Hepatocyte (in vitro differentiated cells): ENCODE results near the gene ZNF865. TPM values are rescaled to one million over a fixed set of nuclear protein-coding genes. Genes with fewer than 3 reads are reported as not detected.
A peak's percentile ranks its signal among the peaks of the same experiment; 100 is the strongest.

Source experiments
- DNase-seq: peaks from one replicate; pipeline ENCODE4 v3.0.0-alpha.2; 2016; ENCODE audit warnings: low spot score
- H2AFZ ChIP-seq: fragments of 200-600 bp; sonication (generic); 2 replicates; pipeline ENCODE4 v1.6.0; 2016; ENCODE audit warnings: antibody characterized with exemption, mild to moderate bottlenecking
- H3K27ac ChIP-seq: fragments of 200-600 bp; sonication (generic); 2 replicates; pipeline ENCODE4 v1.5.1; 2016; ENCODE audit warnings: mild to moderate bottlenecking
- H3K27me3 ChIP-seq: fragments of 200-600 bp; sonication (generic); 2 replicates; pipeline ENCODE4 v1.6.1; 2016
- H3K36me3 ChIP-seq: fragments of 200-600 bp; sonication (generic); replicated peaks from 2 replicates; pipeline ENCODE4 v1.5.1; 2016; ENCODE audit warnings: low read depth; ENCODE audit not compliant: insufficient read depth
- H3K4me1 ChIP-seq: fragments of 200-600 bp; sonication (generic); 2 replicates; pipeline ENCODE4 v1.5.1; 2016; ENCODE audit warnings: mild to moderate bottlenecking, moderate library complexity; ENCODE audit not compliant: insufficient read depth
- H3K4me2 ChIP-seq: fragments of 200-600 bp; sonication (generic); 2 replicates; pipeline ENCODE4 v1.6.0; 2016
- H3K4me3 ChIP-seq: fragments of 200-600 bp; sonication (generic); 2 replicates; pipeline ENCODE4 v1.5.1; 2016; ENCODE audit warnings: mild to moderate bottlenecking
- H3K79me2 ChIP-seq: fragments of 200-600 bp; sonication (generic); 2 replicates; pipeline ENCODE4 v1.6.0; 2017; ENCODE audit warnings: mild to moderate bottlenecking
- H3K9me2 ChIP-seq: fragments of 200-600 bp; sonication (generic); replicated peaks from 2 replicates; pipeline ENCODE4 v1.6.0; 2017; ENCODE audit warnings: mild to moderate bottlenecking; ENCODE audit not compliant: insufficient read depth
- H3K9me3 ChIP-seq: fragments of 200-600 bp; sonication (generic); 2 replicates; pipeline ENCODE4 v1.5.1; 2016; ENCODE audit warnings: low read depth, mild to moderate bottlenecking
- H4K20me1 ChIP-seq: fragments of 200-600 bp; sonication (generic); 2 replicates; pipeline ENCODE4 v1.6.0; 2016; ENCODE audit warnings: mild to moderate bottlenecking; ENCODE audit not compliant: insufficient read depth, poor library complexity, severe bottlenecking
- CTCF ChIP-seq: fragments of 200-600 bp; sonication (generic); IDR thresholded peaks from 2 replicates; pipeline ENCODE4 v1.5.1; 2016; ENCODE audit warnings: antibody characterized with exemption, mild to moderate bottlenecking; ENCODE audit not compliant: poor library complexity
- EZH2 ChIP-seq: fragments of 200-600 bp; sonication (generic); IDR thresholded peaks from 2 replicates; pipeline ENCODE4 v1.6.1; 2016; ENCODE audit warnings: antibody characterized with exemption, mild to moderate bottlenecking, borderline replicate concordance
- EZH2phosphoT487 ChIP-seq: fragments of 200-600 bp; sonication (generic); IDR thresholded peaks from one replicate; pipeline ENCODE4 v1.6.1; 2018; ENCODE audit warnings: antibody characterized with exemption, mild to moderate bottlenecking, low read depth, moderate library complexity; ENCODE audit not compliant: unreplicated experiment, severe bottlenecking
- WGBS: methylation state at CpG from one replicate; pipeline ENCODE4 v1.1.6; 2016; ENCODE audit warnings: low lambda C conversion rate; ENCODE audit errors: missing lambda C conversion rate; 5-methylcytosine and 5-hydroxymethylcytosine counted together
- polyA plus RNA-seq: library from polyadenylated mRNA; unstranded; fragments of >200 nt; fragmentation: Nextera tagmentation; extraction: Ambion mirVana; gene quantifications from 2 replicates; pipeline ENCODE4 v1.2.1, GENCODE V29; 2016
- total RNA-seq: library from RNA; depleted of rRNA; stranded (reverse); fragments of >200 nt; gene quantifications from 2 replicates; pipeline ENCODE4 v1.2.3, GENCODE V29; 2014

The ZNF865 gene
- total and polyA plus RNA-seq, 2 experiments from 2014 or later = 1.7 to 3.0 TPM

GRCh38 chr19:55622242-55622969 lies 17.0 kb downstream of the ZNF865 start:
- Histone ChIP-seq H3K9me3 (no peaks in the 10 kb centered on the region), H3K9me2 (no peaks in the 10 kb centered on the region), H3K36me3 (no peaks in the 10 kb centered on the region), H3K4me1 (peaks cover 4% of the 10 kb centered on the region), H3K27ac (no peak overlapping the region), H3K4me3 (no peak overlapping the region), H3K27me3 (no peaks in the 10 kb centered on the region), H3K79me2 (peaks cover 14% of the 10 kb centered on the region), H2AFZ (no peak overlapping the region), H3K4me2 (no peak overlapping the region), H4K20me1 (peaks cover 5% of the 10 kb centered on the region)
- no peak for DNase-seq
- TF ChIP-seq EZH2phosphoT487 (no peak), CTCF (no peak), EZH2 (no peak)
- WGBS = 96% methylated on average over 37 of the region's 40 CpGs

GRCh38 chr19:55623130-55623529 lies 17.7 kb downstream of the ZNF865 start:
- no peak overlapping the region for H3K4me3 ChIP-seq
- peak overlapping the region; percentile 62 for H3K4me2 ChIP-seq
- TF ChIP-seq CTCF (no peak), EZH2phosphoT487 (no peak), EZH2 (no peak)
- H3K27me3 ChIP-seq = no peaks in the 10 kb centered on the region
- H3K27ac ChIP-seq = peak overlapping the region; percentile 33
- no peak for DNase-seq
- peaks cover 14% of the 10 kb centered on the region for H3K79me2 ChIP-seq
- no peaks in the 10 kb centered on the region for H3K9me3 ChIP-seq
- peaks cover 5% of the 10 kb centered on the region for H4K20me1 ChIP-seq
- H3K36me3 ChIP-seq = no peaks in the 10 kb centered on the region
- H3K4me1 ChIP-seq = peaks cover 4% of the 10 kb centered on the region
- no peak overlapping the region for H2AFZ ChIP-seq
- 97% methylated on average over 7 of the region's 7 CpGs for whole genome bisulfite sequencing
- no peaks in the 10 kb centered on the region for H3K9me2 ChIP-seq

GRCh38 chr19:55623561-55623960 lies 18.1 kb downstream of the ZNF865 start:
- Histone ChIP-seq H3K9me2 (no peaks in the 10 kb centered on the region), H3K9me3 (no peaks in the 10 kb centered on the region), H3K4me2 (peak overlapping the region; percentile 62), H2AFZ (no peak overlapping the region), H3K36me3 (no peaks in the 10 kb centered on the region), H3K27ac (peak overlapping the region; percentile 33), H3K79me2 (peaks cover 14% of the 10 kb centered on the region), H3K4me1 (peaks cover 4% of the 10 kb centered on the region), H4K20me1 (peaks cover 5% of the 10 kb centered on the region), H3K4me3 (peak overlapping the region; percentile 5), H3K27me3 (no peaks in the 10 kb centered on the region)
- no peak for DNase-seq
- 85% methylated on average over 7 of the region's 7 CpGs for WGBS
- no peak for TF ChIP-seq EZH2phosphoT487
- TF ChIP-seq CTCF = no peak
- TF ChIP-seq EZH2 = no peak
